GM23338 (cell line): ENCODE measurements around the gene MTHFSD.

Experiments
- EZH2 ChIP-seq: fragments of 200-600 bp; sonication (generic); IDR thresholded peaks from one replicate; pipeline ENCODE4 v1.8.0; 2017; ENCODE audit warnings: antibody characterized with exemption, mild to moderate bottlenecking, low read depth; ENCODE audit not compliant: unreplicated experiment
- EZH2phosphoT487 ChIP-seq: fragments of 200-600 bp; sonication (generic); IDR thresholded peaks from one replicate; pipeline ENCODE4 v1.8.1; 2018; ENCODE audit warnings: antibody characterized with exemption; ENCODE audit not compliant: unreplicated experiment
- TF ChIP-seq, protein P1 (sequence below): IDR thresholded peaks from 2 replicates; pipeline ENCODE4 v1.6.1; 2016; ENCODE audit warnings: antibody characterized with exemption
- TF ChIP-seq, protein P2 (sequence below), 2 experiments: fragments of 200-600 bp in 1 of 2; sonication (generic) in 1 of 2; conservative IDR thresholded peaks; 2 replicates each; pipeline versions ENCODE4 v1.5.1 to v1.6.1; 2016 to 2017; ENCODE audit warnings: antibody characterized with exemption in 2 of 2, low read depth in 2 of 2, mild to moderate bottlenecking in 2 of 2, moderate library complexity in 1 of 2

DNA sequence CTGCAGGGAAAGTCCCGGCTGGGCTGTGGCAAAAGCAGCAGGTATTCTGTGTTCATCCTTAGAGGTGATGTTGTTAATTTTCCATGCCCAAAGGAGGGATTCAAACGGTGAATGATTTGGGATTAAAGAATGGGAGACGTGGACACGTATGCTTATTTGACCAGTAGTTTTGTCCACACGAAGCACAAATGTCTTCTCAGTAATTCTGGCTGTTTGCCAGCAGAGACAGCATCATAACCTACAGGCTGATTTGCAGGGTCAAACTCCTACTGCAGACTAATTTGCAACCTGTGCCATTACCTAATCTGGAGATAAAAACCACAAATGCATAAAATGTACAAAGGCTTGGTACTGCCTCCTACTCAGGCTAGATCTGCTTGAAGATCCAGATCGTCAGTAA is 14.1 kb downstream of the MTHFSD start:
- TF ChIP-seq, protein P1, sequence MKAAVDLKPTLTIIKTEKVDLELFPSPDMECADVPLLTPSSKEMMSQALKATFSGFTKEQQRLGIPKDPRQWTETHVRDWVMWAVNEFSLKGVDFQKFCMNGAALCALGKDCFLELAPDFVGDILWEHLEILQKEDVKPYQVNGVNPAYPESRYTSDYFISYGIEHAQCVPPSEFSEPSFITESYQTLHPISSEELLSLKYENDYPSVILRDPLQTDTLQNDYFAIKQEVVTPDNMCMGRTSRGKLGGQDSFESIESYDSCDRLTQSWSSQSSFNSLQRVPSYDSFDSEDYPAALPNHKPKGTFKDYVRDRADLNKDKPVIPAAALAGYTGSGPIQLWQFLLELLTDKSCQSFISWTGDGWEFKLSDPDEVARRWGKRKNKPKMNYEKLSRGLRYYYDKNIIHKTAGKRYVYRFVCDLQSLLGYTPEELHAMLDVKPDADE: no peak
- TF ChIP-seq EZH2 (no peak), EZH2phosphoT487 (no peak)
- TF ChIP-seq, protein P2, sequence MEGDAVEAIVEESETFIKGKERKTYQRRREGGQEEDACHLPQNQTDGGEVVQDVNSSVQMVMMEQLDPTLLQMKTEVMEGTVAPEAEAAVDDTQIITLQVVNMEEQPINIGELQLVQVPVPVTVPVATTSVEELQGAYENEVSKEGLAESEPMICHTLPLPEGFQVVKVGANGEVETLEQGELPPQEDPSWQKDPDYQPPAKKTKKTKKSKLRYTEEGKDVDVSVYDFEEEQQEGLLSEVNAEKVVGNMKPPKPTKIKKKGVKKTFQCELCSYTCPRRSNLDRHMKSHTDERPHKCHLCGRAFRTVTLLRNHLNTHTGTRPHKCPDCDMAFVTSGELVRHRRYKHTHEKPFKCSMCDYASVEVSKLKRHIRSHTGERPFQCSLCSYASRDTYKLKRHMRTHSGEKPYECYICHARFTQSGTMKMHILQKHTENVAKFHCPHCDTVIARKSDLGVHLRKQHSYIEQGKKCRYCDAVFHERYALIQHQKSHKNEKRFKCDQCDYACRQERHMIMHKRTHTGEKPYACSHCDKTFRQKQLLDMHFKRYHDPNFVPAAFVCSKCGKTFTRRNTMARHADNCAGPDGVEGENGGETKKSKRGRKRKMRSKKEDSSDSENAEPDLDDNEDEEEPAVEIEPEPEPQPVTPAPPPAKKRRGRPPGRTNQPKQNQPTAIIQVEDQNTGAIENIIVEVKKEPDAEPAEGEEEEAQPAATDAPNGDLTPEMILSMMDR (conservative IDR thresholded peaks at IDR 0.05; ENCODE audit: low read depth in 2 of 2): no peak
